Endothelial cell of umbilical vein (primary cell): ENCODE measurements around the gene XAGE2. TPM values are rescaled to one million over a fixed set of nuclear protein-coding genes. Genes with fewer than 3 reads are reported as not detected.

ENCODE experiments used
- BruUV-seq: library from RNA; stranded (reverse); fragments of 400-500 nt; replicated peaks from 2 replicates; lab custom pipeline; 2021; lab: Mats Ljungman, UMichigan
- CTCF ChIA-PET: fragments of 300-600, 350-600 bp; sonication (Branson Sonifier 250); formaldehyde crosslinking; loops from one replicate; lab custom pipeline; 2021; ENCODE audit warnings: antibody characterized with exemption, inconsistent platforms; lab: Charles Lee
- POLR2A ChIA-PET: fragments of 300-600, 350-600 bp; sonication (Branson Sonifier 250); formaldehyde crosslinking; loops from one replicate; lab custom pipeline; 2021; ENCODE audit warnings: antibody characterized with exemption, inconsistent platforms; lab: Charles Lee
- DNase-seq: peaks from one replicate; pipeline ENCODE4 v3.0.0-alpha.2; 2011; ENCODE audit warnings: low read depth, low spot score
- FAIRE-seq: peaks from 2 replicates; lab custom pipeline; 2011; peaks lifted over from hg19 to GRCh38; lab: Jason Lieb, UNC
- H2AFZ ChIP-seq: 2 replicates; pipeline ENCODE4 v1.6.0; 2012; ENCODE audit warnings: low read depth, low read length, control low read depth, inconsistent platforms
- H3K27ac ChIP-seq: 2 replicates; pipeline ENCODE4 v1.5.1; 2011; ENCODE audit warnings: low read depth, mild to moderate bottlenecking, control low read depth, low read length, moderate library complexity; ENCODE audit not compliant: insufficient read depth
- H3K27me3 ChIP-seq, 2 experiments: 2 replicates each; pipeline versions ENCODE4 v1.6.0 to v1.6.1; 2011; ENCODE audit warnings: low read length in 2 of 2, mixed read lengths in 1 of 2; ENCODE audit not compliant: control insufficient read depth in 2 of 2, insufficient read depth in 2 of 2
- H3K36me3 ChIP-seq, 2 experiments: 2 replicates in 1 of 2; 3 replicates in 1 of 2; pipeline ENCODE4 v1.5.1; 2011; ENCODE audit warnings: low read length in 2 of 2, mild to moderate bottlenecking in 1 of 2, moderate library complexity in 1 of 2; ENCODE audit not compliant: control insufficient read depth in 2 of 2, insufficient read depth in 2 of 2; ENCODE audit errors: extremely low read depth in 1 of 2
- H3K4me1 ChIP-seq: 3 replicates; pipeline ENCODE4 v1.5.1; 2011; ENCODE audit warnings: mild to moderate bottlenecking, low read length; ENCODE audit not compliant: control insufficient read depth, insufficient read depth; ENCODE audit errors: extremely low read depth
- H3K4me2 ChIP-seq: 2 replicates; pipeline ENCODE4 v1.6.1; 2011; ENCODE audit warnings: low read length, control low read depth, mixed read lengths; ENCODE audit not compliant: insufficient read depth
- H3K4me3 ChIP-seq, 3 experiments: fragments of 200-600 bp in 1 of 3; sonication (generic), shearing (Covaris generic) in 1 of 3; replicated peaks in 1 of 3; 2 replicates each; pipeline ENCODE4 v1.5.1; 2011 to 2016; ENCODE audit warnings: control low read depth in 3 of 3, low read length in 3 of 3, mild to moderate bottlenecking in 2 of 3, inconsistent platforms in 1 of 3, low read depth in 1 of 3, moderate library complexity in 1 of 3; ENCODE audit not compliant: insufficient read depth in 1 of 3
- H3K79me2 ChIP-seq: 2 replicates; pipeline ENCODE4 v1.6.0; 2012; ENCODE audit warnings: low read length, inconsistent platforms; ENCODE audit not compliant: control insufficient read depth, insufficient read depth
- H3K9ac ChIP-seq: replicated peaks from 2 replicates; pipeline ENCODE3; 2011; ENCODE audit warnings: low read length, control low read depth; ENCODE audit not compliant: insufficient read depth; ENCODE audit errors: extremely low read depth
- H3K9me1 ChIP-seq: replicated peaks from 3 replicates; pipeline ENCODE4 v1.6.0; 2011; ENCODE audit warnings: mild to moderate bottlenecking, low read length; ENCODE audit not compliant: control insufficient read depth, insufficient read depth; ENCODE audit errors: extremely low read depth
- H3K9me3 ChIP-seq: replicated peaks from 2 replicates; pipeline ENCODE4 v1.5.1; 2012; ENCODE audit warnings: low read length, inconsistent platforms; ENCODE audit not compliant: control insufficient read depth, insufficient read depth
- H4K20me1 ChIP-seq: replicated peaks from 2 replicates; pipeline ENCODE3; 2011; ENCODE audit warnings: mild to moderate bottlenecking, low read length; ENCODE audit not compliant: control insufficient read depth, insufficient read depth; ENCODE audit errors: extremely low read depth
- EZH2 ChIP-seq: IDR thresholded peaks from 2 replicates; pipeline ENCODE4 v1.6.1; 2012; ENCODE audit warnings: borderline replicate concordance, low read depth, mild to moderate bottlenecking, moderate library complexity, low read length, inconsistent platforms; ENCODE audit not compliant: severe bottlenecking
- FOS ChIP-seq: IDR thresholded peaks from 2 replicates; pipeline ENCODE4 v1.6.1; 2011; ENCODE audit warnings: mild to moderate bottlenecking, low read length, moderate library complexity, borderline replicate concordance; ENCODE audit not compliant: insufficient read depth
- GATA2 ChIP-seq: IDR thresholded peaks from 2 replicates; pipeline ENCODE4 v1.7.0; 2011; ENCODE audit warnings: low read depth, mild to moderate bottlenecking, moderate library complexity, mixed read lengths, low read length; ENCODE audit not compliant: insufficient read length, insufficient read depth
- JUN ChIP-seq: IDR thresholded peaks from 2 replicates; pipeline ENCODE4 v1.6.1; 2011; ENCODE audit warnings: borderline replicate concordance, low read depth; ENCODE audit not compliant: insufficient read length, insufficient read depth
- MYC ChIP-seq: IDR thresholded peaks from one replicate; pipeline ENCODE4 v1.6.1; 2011; ENCODE audit warnings: mild to moderate bottlenecking, low read depth, low read length
- POLR2A ChIP-seq: IDR thresholded peaks from 2 replicates; pipeline ENCODE4 v1.6.1; 2012; ENCODE audit warnings: low read depth, mild to moderate bottlenecking, control low read depth, low read length
- POLR2AphosphoS5 ChIP-seq: IDR thresholded peaks from 2 replicates; pipeline ENCODE4 v1.6.1; 2012; ENCODE audit warnings: low read depth, mild to moderate bottlenecking, control low read depth, low read length, moderate library complexity; ENCODE audit not compliant: insufficient read depth
- dilution Hi-C: fragments of 300-500 bp; cut with MboI; formaldehyde crosslinking; loops from one replicate; pipeline ENCODE4 v1.15.0; 2019; ENCODE audit warnings: low sequenced_read_pairs; ENCODE audit not compliant: extremely low pct_ligation_motif_present
- intact Hi-C: fragments of 100-400 bp; cut with micrococcal nuclease; formaldehyde crosslinking; loops from one replicate; pipeline ENCODE4 v1.10.0; 2022
- polyA plus RNA-seq, 4 experiments: library from polyadenylated mRNA; depleted of rRNA in 3 of 4; stranded (reverse) in 3 of 4; unstranded in 1 of 4; fragments of >200 nt; gene quantifications; 2 replicates each; pipeline versions ENCODE4 v1.2.1 to v1.2.3, GENCODE V29; 2011 to 2012; ENCODE audit warnings: missing spikeins in 1 of 4
- total RNA-seq: library from RNA; stranded (reverse); gene quantifications from 2 replicates; pipeline ENCODE4 v1.2.3, GENCODE V29; 2021
- TF ChIP-seq, protein P1 (sequence below): IDR thresholded peaks from 2 replicates; pipeline ENCODE4 v1.6.1; 2011; ENCODE audit not compliant: insufficient read depth, insufficient read length
- TF ChIP-seq, protein P2 (sequence below), 2 donors: IDR thresholded peaks; 1 replicate in 1 of 2; 2 replicates in 1 of 2; pipeline ENCODE4 v1.5.1; 2011; ENCODE audit warnings: low read length in 2 of 2, mild to moderate bottlenecking in 2 of 2, moderate library complexity in 2 of 2, control low read depth in 1 of 2, inconsistent platforms in 1 of 2, low read depth in 1 of 2; ENCODE audit not compliant: insufficient read depth in 1 of 2; ENCODE audit errors: extremely low read depth in 1 of 2

Gene XAGE2
- total and polyA plus RNA-seq, 2 donors (not counting 3 experiments of a cell fraction or from before 2014, with no cell fraction given) = not detected

DNA sequence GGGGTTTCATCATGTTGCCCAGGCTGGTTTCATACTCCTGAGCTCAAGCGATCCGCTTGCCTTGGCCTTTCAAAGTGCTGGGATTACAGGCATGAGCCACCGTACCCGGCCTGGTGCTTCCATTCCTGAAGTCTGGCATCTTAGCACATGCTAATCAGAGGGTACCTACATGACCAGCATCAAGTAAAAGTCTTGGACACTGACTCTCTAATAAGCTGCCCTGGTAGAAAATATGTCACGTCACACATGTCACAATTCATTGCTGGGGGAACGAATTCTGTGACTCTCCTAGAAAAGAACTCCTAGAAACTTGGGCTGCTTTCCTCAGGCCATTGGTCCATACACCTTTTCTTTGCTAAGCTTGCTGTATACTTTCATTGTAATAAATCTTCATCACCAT, 19.1 kb upstream of the XAGE2 start:
- no TSS peak for BruUV-seq
- intact Hi-C loops (no loop called here), dilution Hi-C loops (no loop called here)
- TF ChIP-seq MYC (no peak), POLR2A (no peak), FOS (no peak), EZH2 (no peak), JUN (no peak), POLR2AphosphoS5 (no peak), GATA2 (no peak)
- TF ChIP-seq, protein P1, sequence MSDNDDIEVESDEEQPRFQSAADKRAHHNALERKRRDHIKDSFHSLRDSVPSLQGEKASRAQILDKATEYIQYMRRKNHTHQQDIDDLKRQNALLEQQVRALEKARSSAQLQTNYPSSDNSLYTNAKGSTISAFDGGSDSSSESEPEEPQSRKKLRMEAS = no peak
- TF ChIP-seq, protein P2, sequence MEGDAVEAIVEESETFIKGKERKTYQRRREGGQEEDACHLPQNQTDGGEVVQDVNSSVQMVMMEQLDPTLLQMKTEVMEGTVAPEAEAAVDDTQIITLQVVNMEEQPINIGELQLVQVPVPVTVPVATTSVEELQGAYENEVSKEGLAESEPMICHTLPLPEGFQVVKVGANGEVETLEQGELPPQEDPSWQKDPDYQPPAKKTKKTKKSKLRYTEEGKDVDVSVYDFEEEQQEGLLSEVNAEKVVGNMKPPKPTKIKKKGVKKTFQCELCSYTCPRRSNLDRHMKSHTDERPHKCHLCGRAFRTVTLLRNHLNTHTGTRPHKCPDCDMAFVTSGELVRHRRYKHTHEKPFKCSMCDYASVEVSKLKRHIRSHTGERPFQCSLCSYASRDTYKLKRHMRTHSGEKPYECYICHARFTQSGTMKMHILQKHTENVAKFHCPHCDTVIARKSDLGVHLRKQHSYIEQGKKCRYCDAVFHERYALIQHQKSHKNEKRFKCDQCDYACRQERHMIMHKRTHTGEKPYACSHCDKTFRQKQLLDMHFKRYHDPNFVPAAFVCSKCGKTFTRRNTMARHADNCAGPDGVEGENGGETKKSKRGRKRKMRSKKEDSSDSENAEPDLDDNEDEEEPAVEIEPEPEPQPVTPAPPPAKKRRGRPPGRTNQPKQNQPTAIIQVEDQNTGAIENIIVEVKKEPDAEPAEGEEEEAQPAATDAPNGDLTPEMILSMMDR (IDR thresholded peaks at IDR 0.05; ENCODE audit: extremely low read depth in 1 of 2, insufficient read depth in 1 of 2, low read depth in 1 of 2, low read length in 2 of 2) = no peak
- Histone ChIP-seq H3K9me1 (no peaks in the 10 kb centered on the region), H3K27me3 (no peaks in the 10 kb centered on the region), H2AFZ (no peak overlapping the region), H3K27ac (no peak overlapping the region), H3K79me2 (no peaks in the 10 kb centered on the region), H3K36me3 (no peaks in the 10 kb centered on the region), H4K20me1 (no peaks in the 10 kb centered on the region), H3K4me1 (no peaks in the 10 kb centered on the region), H3K4me2 (no peak overlapping the region), H3K4me3 (no peak overlapping the region), H3K9me3 (no peaks in the 10 kb centered on the region), H3K9ac (no peak overlapping the region)
- FAIRE-seq (no peak), DNase-seq (no peak)
- ChIA-PET POLR2A (no interaction called here), CTCF (no interaction called here)
